Effector memory CD8-positive, alpha-beta T cell (primary cell): ENCODE data around the gene PMP22.

Experiments used
- ATAC-seq: fragments of 150-1000 bp; cut with Tn5 transposase; replicated peaks from 2 replicates; pipeline ENCODE4 v1.10.0; 2021; ENCODE audit warnings: mild to moderate bottlenecking, moderate library complexity
- DNase-seq, 3 experiments: peaks; one replicate each; pipeline ENCODE4 v3.0.0; 2021
- H3K27ac Mint-ChIP-seq, 2 donors: one replicate each; pipeline ENCODE4 v1.8.0; 2022; ENCODE audit warnings: mild to moderate bottlenecking in 2 of 2, mixed read lengths in 2 of 2, moderate library complexity in 2 of 2
- H3K27me3 Mint-ChIP-seq, 2 donors: one replicate each; pipeline ENCODE4 v1.8.0; 2022; ENCODE audit warnings: mixed read lengths in 2 of 2
- H3K36me3 Mint-ChIP-seq: one replicate; pipeline ENCODE4 v1.8.0; 2022; ENCODE audit warnings: mild to moderate bottlenecking, moderate library complexity, mixed read lengths; ENCODE audit not compliant: insufficient read depth
- H3K4me1 Mint-ChIP-seq, 2 donors: one replicate each; pipeline ENCODE4 v1.8.0; 2022; ENCODE audit warnings: low read depth in 2 of 2, mixed read lengths in 2 of 2
- H3K4me3 Mint-ChIP-seq, 2 donors: one replicate each; pipeline ENCODE4 v1.8.0; 2022; ENCODE audit warnings: mild to moderate bottlenecking in 2 of 2, mixed read lengths in 2 of 2, moderate library complexity in 2 of 2
- H3K9me3 Mint-ChIP-seq, 2 donors: one replicate each; pipeline ENCODE4 v1.8.0; 2022; ENCODE audit warnings: mixed read lengths in 2 of 2

The PMP22 gene

DNA sequence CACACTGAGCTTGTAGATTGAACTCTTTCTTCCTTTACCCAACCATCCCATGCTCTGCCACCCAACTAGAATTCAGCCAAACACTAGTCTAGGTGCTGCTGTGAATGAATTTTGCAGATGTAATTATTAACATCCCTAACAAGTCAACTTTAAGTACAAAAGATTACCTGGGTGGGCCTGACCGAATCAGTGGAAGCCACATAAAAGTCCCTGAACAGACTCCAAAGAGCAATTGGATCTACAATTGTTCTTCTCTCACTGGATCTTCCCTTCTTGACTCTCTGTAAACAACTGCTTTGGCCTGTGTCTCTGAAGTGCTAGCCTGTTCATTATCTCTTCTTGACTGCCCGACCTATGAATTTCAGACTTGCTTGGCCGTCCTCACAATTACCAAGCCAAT is 67.9 kb downstream of the PMP22 start:
- ATAC-seq, result no peak
- DNase-seq, result no peak
- H3K4me3 Mint-ChIP-seq, result no peak overlapping the region
- H3K27ac Mint-ChIP-seq, result no peak overlapping the region
- no peaks in the 10 kb centered on the region for H3K4me1 Mint-ChIP-seq
- H3K9me3 Mint-ChIP-seq, result peaks cover 7 to 13% of the 10 kb centered on the region in 2 donors
- peaks cover 13 to 62% of the 10 kb centered on the region in 2 donors for H3K27me3 Mint-ChIP-seq
- H3K36me3 Mint-ChIP-seq, result no peaks in the 10 kb centered on the region

DNA sequence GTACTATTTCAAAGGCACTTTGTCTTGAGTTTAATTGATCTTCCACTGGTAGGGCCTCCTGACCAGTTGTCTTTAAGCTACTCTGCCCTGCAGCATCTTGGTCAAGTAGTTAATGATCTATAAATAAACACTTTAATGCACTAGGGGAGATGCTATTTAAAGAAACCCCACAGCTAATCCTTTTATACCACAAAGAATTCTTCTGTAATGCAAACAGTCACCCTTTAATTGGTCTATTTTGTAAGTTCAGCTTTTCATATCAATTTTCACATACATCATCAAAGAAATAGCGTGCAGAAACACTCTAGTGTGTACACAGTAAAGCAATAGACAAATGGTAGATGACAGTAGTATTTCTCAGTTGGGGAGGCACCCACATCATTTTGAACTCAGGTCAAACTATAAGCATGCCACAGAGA is 70.3 kb downstream of the PMP22 start:
- no peak for ATAC-seq
- Mint-ChIP-seq H3K4me3 (no peak overlapping the region), H3K4me1 (no peaks in the 10 kb centered on the region), H3K9me3 (peaks cover 6% of the 10 kb centered on the region in 2 donors), H3K27ac (no peak overlapping the region), H3K36me3 (no peaks in the 10 kb centered on the region), H3K27me3 (peaks cover 23 to 68% of the 10 kb centered on the region in 2 donors)
- no peak for DNase-seq

DNA sequence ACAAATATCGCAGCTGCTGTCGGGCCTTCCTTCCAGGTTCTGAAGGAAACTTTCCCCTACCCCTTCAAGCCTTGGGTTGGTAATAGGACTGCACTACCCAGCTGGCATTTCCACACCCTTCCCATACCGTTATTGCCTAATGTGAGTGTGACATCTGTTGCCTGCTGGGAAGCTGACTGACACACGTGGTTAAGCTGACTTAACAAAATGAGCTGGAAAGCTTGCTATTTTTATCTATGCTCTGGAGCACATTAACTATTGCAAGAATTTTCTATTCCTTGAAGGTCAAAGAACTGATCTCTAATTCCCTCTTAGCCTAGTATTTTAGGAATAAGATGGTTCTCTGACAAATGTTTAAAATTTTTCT is 79.5 kb downstream of the PMP22 start:
- H3K4me3 Mint-ChIP-seq, result no peak overlapping the region
- ATAC-seq, result no peak
- H3K4me1 Mint-ChIP-seq, result no peaks in the 10 kb centered on the region
- no peaks in the 10 kb centered on the region for H3K9me3 Mint-ChIP-seq
- H3K36me3 Mint-ChIP-seq, result no peaks in the 10 kb centered on the region
- no peak overlapping the region for H3K27ac Mint-ChIP-seq
- H3K27me3 Mint-ChIP-seq, result peaks cover 33 to 50% of the 10 kb centered on the region in 2 donors
- no peak for DNase-seq

DNA sequence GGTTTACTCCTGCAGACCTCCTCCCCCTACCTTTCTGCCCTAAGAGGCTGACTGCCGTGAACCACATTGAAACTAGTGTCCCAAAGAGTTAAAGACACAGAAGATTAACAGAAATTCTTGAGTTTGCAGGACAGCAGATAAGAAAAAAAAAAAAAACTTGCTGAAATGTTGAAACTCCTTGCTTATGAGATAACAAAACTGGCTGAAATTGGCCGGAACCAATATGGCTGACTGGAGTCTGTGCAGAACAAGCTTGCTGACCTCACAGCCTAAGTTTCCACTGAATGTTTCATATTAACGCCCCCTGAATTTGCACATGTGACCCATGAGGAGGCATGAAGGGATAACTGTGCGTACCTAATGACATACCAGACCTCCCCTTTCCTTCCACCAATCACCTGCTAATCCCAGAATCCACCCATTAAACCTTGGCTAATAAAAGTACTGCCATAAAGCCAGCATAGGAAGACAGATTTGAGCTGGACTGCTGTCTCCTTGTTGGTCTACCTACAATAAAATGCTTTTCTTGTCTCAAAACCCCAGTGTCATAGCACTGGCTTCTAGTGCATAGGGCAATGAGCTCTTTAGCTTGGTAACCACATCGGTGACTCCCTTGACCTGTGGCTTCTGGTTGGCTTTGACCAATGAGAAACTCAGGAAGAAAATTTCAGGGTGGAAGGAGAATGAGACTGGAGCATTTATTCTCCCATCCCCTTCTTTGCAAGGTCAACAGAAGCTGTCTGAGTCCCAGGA is 80.1 kb downstream of the PMP22 start:
- peaks cover 34 to 44% of the 10 kb centered on the region in 2 donors for H3K27me3 Mint-ChIP-seq
- no peak for ATAC-seq

DNA sequence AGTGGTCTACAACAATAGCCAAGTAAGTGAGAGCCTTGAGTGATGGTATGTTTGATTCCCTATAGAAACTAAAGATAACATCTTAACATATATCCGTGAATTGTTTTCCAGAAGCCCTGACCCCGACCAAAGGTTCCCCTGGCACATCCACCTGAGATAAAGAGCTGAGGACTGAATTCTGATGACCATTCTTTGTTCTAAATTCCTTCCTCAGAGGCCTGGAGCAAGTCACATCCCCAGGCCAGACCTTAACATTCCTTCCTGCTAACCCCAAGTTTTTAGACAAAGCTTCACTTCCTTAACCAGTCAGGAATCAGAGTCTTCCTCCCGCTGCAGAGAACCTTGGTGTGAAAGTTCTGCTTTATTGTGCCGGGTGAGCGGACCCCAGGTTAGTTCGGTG is 83.3 kb downstream of the PMP22 start:
- DNase-seq (no peak), ATAC-seq (no peak)
- Mint-ChIP-seq H3K4me1 (no peaks in the 10 kb centered on the region), H3K27me3 (peaks cover 30 to 53% of the 10 kb centered on the region in 2 donors), H3K27ac (no peak overlapping the region), H3K4me3 (no peak overlapping the region), H3K36me3 (no peaks in the 10 kb centered on the region), H3K9me3 (no peaks in the 10 kb centered on the region)

More for the DNA sequence above, 80.1 kb downstream of the PMP22 start:
- Mint-ChIP-seq H3K36me3 (no peaks in the 10 kb centered on the region), H3K9me3 (no peaks in the 10 kb centered on the region), H3K27ac (no peak overlapping the region), H3K4me1 (no peaks in the 10 kb centered on the region), H3K4me3 (no peak overlapping the region)
- no peak for DNase-seq

DNA sequence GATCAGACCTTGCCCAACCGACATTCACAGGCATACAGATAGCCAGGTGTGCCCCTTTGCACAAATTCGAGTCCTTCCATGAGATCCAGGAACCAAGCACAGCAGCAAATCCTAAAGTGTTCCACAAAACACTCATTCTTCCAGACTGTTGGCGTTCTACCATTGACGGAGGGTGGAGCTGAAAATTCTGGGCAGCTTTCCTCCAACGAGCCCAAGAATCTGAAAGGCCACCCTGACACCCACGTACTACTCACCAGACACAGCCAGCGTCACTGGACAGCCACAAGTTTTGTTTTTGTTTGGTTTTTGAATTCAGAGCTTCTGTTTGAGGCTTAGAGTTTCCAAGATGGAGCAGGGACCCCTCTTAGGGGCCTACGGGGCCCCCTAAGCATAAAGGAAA is 83.8 kb downstream of the PMP22 start:
- Mint-ChIP-seq H3K27ac (no peak overlapping the region), H3K4me1 (no peaks in the 10 kb centered on the region), H3K9me3 (no peaks in the 10 kb centered on the region)

DNA sequence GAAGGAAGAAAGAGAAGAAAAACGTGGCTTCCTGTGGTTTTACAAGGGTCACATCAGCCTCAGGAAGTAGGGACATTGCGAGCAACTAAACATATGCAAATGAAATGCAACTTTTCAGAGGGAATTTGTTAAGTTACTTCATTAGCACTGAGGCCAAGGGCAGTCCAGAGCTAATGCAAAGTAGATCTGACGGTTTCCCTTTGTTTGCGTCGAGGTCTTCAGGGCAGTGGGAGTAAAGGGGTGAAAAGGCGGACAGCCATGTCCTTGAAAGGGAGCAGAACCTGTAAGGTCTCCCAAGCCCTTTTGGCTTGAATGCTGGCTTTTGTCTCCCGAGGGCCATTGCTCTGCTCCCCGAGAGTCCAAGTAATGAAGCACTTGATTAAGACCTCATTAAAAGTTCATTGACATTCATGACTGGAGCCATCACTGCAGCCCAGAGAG is 85.0 kb downstream of the PMP22 start:
- no peaks in the 10 kb centered on the region for H3K4me1 Mint-ChIP-seq
- H3K4me3 Mint-ChIP-seq, result no peak overlapping the region
- no peak overlapping the region for H3K27ac Mint-ChIP-seq
- no peaks in the 10 kb centered on the region for H3K9me3 Mint-ChIP-seq
- H3K27me3 Mint-ChIP-seq, result peaks cover 32 to 53% of the 10 kb centered on the region in 2 donors
- DNase-seq (no peak), ATAC-seq (no peak)
- H3K36me3 Mint-ChIP-seq, result no peaks in the 10 kb centered on the region

More for the DNA sequence above, 83.8 kb downstream of the PMP22 start:
- DNase-seq (no peak), ATAC-seq (no peak)
- H3K4me3 Mint-ChIP-seq, result no peak overlapping the region
- no peaks in the 10 kb centered on the region for H3K36me3 Mint-ChIP-seq
- peaks cover 30 to 53% of the 10 kb centered on the region in 2 donors for H3K27me3 Mint-ChIP-seq
